GM18519 (cell line): ENCODE measurements around the gene BMP2K.

Source experiments
- ATAC-seq: cut with Tn5 transposase; IDR thresholded peaks from one replicate; pipeline ENCODE4 v1.9.1; 2021; ENCODE audit warnings: mild to moderate bottlenecking, moderate library complexity; ENCODE audit not compliant: unreplicated experiment, low FRiP score

BMP2K gene

GRCh38 chr4:78922207-78922606, 146.1 kb downstream of the BMP2K start:
- no peak for ATAC-seq

- ATAC-seq = no peak
Observed at GRCh38 chr4:78923464-78924312, 147.5 kb downstream of the BMP2K start.

- ATAC-seq = no peak
Observed at GRCh38 chr4:78926826-78927225, 150.7 kb downstream of the BMP2K start.

GRCh38 chr4:78928835-78929234, 152.7 kb downstream of the BMP2K start:
- no peak for ATAC-seq

- no peak for ATAC-seq
Observed at GRCh38 chr4:78930016-78930629, 154.0 kb downstream of the BMP2K start.

- ATAC-seq = no peak
Observed at GRCh38 chr4:78936989-78937388, 160.8 kb downstream of the BMP2K start.

GRCh38 chr4:78937837-78938236, 161.7 kb downstream of the BMP2K start:
- no peak for ATAC-seq

- no peak for ATAC-seq
Observed at GRCh38 chr4:78938474-78938867, 162.3 kb downstream of the BMP2K start.

- ATAC-seq = peak; percentile 94
Observed at GRCh38 chr4:78938868-78939666, 162.9 kb downstream of the BMP2K start, which contains the start of gene PAQR3. PAQR3 (minus strand) TSS chr4:78939438; CDS start chr4:78939224, 214 bp downstream.

- ATAC-seq = peak; percentile 4
Observed at GRCh38 chr4:78939667-78940008, 163.5 kb downstream of the BMP2K start.

GRCh38 chr4:78940752-78941151, 164.6 kb downstream of the BMP2K start:
- no peak for ATAC-seq

GRCh38 chr4:78944381-78944780, 168.2 kb downstream of the BMP2K start:
- no peak for ATAC-seq

- no peak for ATAC-seq
Observed at GRCh38 chr4:78945651-78946179, 169.6 kb downstream of the BMP2K start.

- ATAC-seq = no peak
Observed at GRCh38 chr4:78949735-78950134, 173.6 kb downstream of the BMP2K start.

GRCh38 chr4:78951862-78952472, 175.8 kb downstream of the BMP2K start:
- ATAC-seq = peak; percentile 75

- no peak for ATAC-seq
Observed at GRCh38 chr4:78953231-78953630, 177.1 kb downstream of the BMP2K start.

GRCh38 chr4:78953769-78954666, 177.9 kb downstream of the BMP2K start:
- ATAC-seq = no peak

- no peak for ATAC-seq
Observed at GRCh38 chr4:78956975-78957374, 180.8 kb downstream of the BMP2K start.

- no peak for ATAC-seq
Observed at GRCh38 chr4:78960926-78961325, 184.8 kb downstream of the BMP2K start.
